Measurements from ENCODE around the gene IRX4.

Gene IRX4

GRCh38 chr5:1908931-1909330, 26.2 kb upstream of the IRX4 start:
- peaks cover 4% of the 10 kb centered on the region for H3K27me3 Mint-ChIP-seq (ENCODE audit: low read depth)
- no peaks in the 10 kb centered on the region for H3K36me3 Mint-ChIP-seq (ENCODE audit: low read depth)
- no peak overlapping the region for H3K27ac Mint-ChIP-seq
- no peaks in the 10 kb centered on the region for H3K9me3 Mint-ChIP-seq
- no peak overlapping the region for H3K4me3 Mint-ChIP-seq
- no peak for DNase-seq (ENCODE audit: low spot score)
- no peaks in the 10 kb centered on the region for H3K4me1 Mint-ChIP-seq (ENCODE audit: low read depth)

- no peak for DNase-seq (ENCODE audit: low spot score)
- Mint-ChIP-seq H3K4me3 (no peak overlapping the region), H3K27me3 (ENCODE audit: low read depth) (peaks cover 7% of the 10 kb centered on the region), H3K9me3 (no peaks in the 10 kb centered on the region), H3K36me3 (ENCODE audit: low read depth) (no peaks in the 10 kb centered on the region), H3K4me1 (ENCODE audit: low read depth) (no peaks in the 10 kb centered on the region), H3K27ac (no peak overlapping the region)
Observed at GRCh38 chr5:1907616-1908015, 24.9 kb upstream of the IRX4 start.

- no peak overlapping the region for H3K27ac Mint-ChIP-seq
Observed at GRCh38 chr5:1905108-1905507, 22.4 kb upstream of the IRX4 start.

DNA sequence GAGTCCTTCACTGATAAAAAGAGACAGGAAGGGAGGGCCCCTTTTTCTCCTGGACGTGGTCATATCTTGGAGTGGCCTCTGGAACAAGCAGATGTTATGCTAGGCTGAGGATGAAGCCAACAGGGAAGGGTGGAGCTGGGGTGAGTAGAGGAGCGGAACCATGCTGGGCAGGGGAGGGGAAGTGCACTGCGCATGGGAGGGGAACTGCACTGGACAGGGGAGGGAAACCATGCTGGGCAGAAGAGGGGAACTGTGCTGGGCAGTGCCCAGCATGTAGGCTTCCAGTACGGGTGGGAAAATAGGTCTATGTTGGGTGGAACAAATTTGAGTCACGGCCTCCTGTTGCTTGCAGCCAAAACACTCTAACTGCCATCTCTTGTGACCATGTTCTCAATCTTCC, 19.3 kb upstream of the IRX4 start:
- Mint-ChIP-seq H3K4me3 (no peak overlapping the region), H3K9me3 (no peaks in the 10 kb centered on the region), H3K27ac (no peak overlapping the region), H3K27me3 (ENCODE audit: low read depth) (peaks cover 7% of the 10 kb centered on the region), H3K4me1 (ENCODE audit: low read depth) (no peaks in the 10 kb centered on the region), H3K36me3 (ENCODE audit: low read depth) (no peaks in the 10 kb centered on the region)
- no peak for DNase-seq (ENCODE audit: low spot score)

More at GRCh38 chr5:1905108-1905507, 22.4 kb upstream of the IRX4 start:
- Mint-ChIP-seq H3K4me3 (no peak overlapping the region), H3K4me1 (ENCODE audit: low read depth) (no peaks in the 10 kb centered on the region), H3K36me3 (ENCODE audit: low read depth) (no peaks in the 10 kb centered on the region), H3K9me3 (no peaks in the 10 kb centered on the region), H3K27me3 (ENCODE audit: low read depth) (peaks cover 7% of the 10 kb centered on the region)
- no peak for DNase-seq (ENCODE audit: low spot score)

DNA sequence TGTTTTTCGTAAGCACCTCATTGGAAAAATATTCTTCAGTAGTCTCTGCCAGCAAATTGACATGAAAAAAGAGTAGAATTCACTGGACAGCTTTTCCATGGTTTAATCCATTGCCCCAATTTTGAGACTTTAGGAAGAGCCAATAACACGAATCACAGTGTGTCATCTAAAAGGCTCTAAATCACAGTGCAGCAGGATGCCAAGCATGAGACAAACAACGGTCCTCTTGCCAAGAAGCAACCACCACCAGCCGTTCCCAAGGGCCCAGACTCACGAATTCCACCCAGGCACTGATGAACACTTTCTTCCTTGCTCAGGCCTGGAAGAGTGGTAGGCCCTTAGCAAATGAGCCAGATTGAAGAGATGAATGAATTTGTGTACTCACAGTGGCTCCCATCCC, 18.3 kb upstream of the IRX4 start:
- H3K36me3 Mint-ChIP-seq (ENCODE audit: low read depth): no peaks in the 10 kb centered on the region
- no peak overlapping the region for H3K4me3 Mint-ChIP-seq
- H3K27ac Mint-ChIP-seq: no peak overlapping the region
- no peaks in the 10 kb centered on the region for H3K4me1 Mint-ChIP-seq (ENCODE audit: low read depth)
- peaks cover 7% of the 10 kb centered on the region for H3K27me3 Mint-ChIP-seq (ENCODE audit: low read depth)
- H3K9me3 Mint-ChIP-seq: no peaks in the 10 kb centered on the region
- DNase-seq (ENCODE audit: low spot score): no peak

DNA sequence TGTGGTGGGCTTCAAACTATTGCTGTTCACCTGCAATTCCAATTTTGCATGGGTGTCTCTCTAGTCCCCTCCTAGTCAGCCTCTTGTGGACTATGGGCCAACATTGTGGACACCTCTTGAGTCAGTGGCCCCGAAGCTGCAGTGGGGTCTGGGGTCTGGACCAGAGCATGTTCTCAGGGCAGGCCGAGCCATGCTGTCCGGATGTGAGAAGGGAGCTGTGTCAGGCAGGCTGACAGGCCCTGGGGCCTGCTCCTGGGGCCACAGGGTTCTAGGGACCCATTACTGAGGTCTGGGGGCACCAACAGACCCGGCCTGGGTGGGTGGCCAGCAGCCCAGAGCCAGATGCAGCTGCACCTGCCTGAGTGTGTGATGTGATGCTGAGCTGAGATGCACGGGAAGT, 16.5 kb upstream of the IRX4 start:
- Mint-ChIP-seq H3K4me3 (no peak overlapping the region), H3K27me3 (ENCODE audit: low read depth) (peaks cover 6% of the 10 kb centered on the region), H3K4me1 (ENCODE audit: low read depth) (no peaks in the 10 kb centered on the region), H3K36me3 (ENCODE audit: low read depth) (no peaks in the 10 kb centered on the region), H3K9me3 (no peaks in the 10 kb centered on the region), H3K27ac (no peak overlapping the region)
- no peak for DNase-seq (ENCODE audit: low spot score)

DNA sequence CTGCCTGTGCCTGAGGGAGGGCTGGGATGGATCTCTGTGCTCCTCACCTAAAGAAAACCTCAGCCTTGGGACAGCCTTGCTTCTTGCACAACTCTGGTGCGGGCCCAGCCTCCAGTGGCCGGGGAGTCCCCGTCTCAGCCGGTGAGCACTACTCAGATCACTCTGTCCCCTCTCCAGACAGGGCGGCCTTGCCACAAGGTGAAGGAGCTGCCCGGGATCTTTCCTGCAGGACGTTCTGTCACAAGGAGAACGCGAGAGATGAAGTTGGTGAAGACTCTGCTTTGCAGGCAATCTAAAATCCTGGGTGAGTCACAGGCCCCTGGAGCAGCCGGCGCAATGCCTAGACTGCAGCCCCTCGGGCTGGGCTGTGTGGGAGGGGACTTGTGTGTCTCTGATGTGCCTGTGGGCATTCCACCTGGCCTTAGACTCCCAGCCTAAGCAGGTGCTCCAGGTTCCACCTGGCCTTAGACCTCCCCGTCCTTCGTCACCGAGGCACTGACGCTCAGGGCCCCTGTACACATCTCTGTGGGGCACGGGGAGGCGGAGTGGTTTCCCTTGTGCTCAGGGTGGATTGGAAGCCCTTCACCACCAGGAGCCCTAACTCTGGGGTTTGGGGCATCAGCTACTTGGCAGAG, 15.2 kb upstream of the IRX4 start:
- Mint-ChIP-seq H3K4me1 (ENCODE audit: low read depth) (no peaks in the 10 kb centered on the region), H3K27me3 (ENCODE audit: low read depth) (no peaks in the 10 kb centered on the region), H3K36me3 (ENCODE audit: low read depth) (no peaks in the 10 kb centered on the region), H3K4me3 (no peak overlapping the region), H3K9me3 (no peaks in the 10 kb centered on the region), H3K27ac (no peak overlapping the region)
- no peak for DNase-seq (ENCODE audit: low spot score)

DNA sequence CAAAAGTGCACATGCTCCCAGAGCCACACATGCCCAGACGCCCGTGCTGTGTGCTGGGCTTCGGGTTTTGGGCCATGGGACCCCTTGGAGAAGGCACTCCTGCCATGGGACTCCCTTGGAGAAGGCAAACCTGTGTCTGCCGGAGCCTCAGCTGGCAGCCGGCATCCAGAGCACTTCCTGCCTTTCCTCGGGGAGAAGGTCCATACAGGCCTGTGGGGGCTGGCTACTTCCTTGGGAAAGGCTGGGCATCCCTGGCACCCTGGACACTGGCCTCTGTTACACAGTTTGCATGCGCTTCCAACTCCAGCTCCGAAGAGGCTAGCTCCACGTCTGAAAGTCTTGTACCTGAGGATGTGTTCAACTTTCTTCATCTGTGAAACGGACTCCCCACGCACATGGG, 14.7 kb upstream of the IRX4 start:
- no peaks in the 10 kb centered on the region for H3K9me3 Mint-ChIP-seq
- H3K27me3 Mint-ChIP-seq (ENCODE audit: low read depth): no peaks in the 10 kb centered on the region
- H3K4me3 Mint-ChIP-seq: no peak overlapping the region
- no peak for DNase-seq (ENCODE audit: low spot score)
- no peaks in the 10 kb centered on the region for H3K4me1 Mint-ChIP-seq (ENCODE audit: low read depth)
- H3K27ac Mint-ChIP-seq: no peak overlapping the region
- H3K36me3 Mint-ChIP-seq (ENCODE audit: low read depth): no peaks in the 10 kb centered on the region

- H3K27ac Mint-ChIP-seq: no peak overlapping the region
- no peaks in the 10 kb centered on the region for H3K27me3 Mint-ChIP-seq (ENCODE audit: low read depth)
- H3K9me3 Mint-ChIP-seq: no peaks in the 10 kb centered on the region
- H3K36me3 Mint-ChIP-seq (ENCODE audit: low read depth): no peaks in the 10 kb centered on the region
- no peak for DNase-seq (ENCODE audit: low spot score)
- no peaks in the 10 kb centered on the region for H3K4me1 Mint-ChIP-seq (ENCODE audit: low read depth)
- no peak overlapping the region for H3K4me3 Mint-ChIP-seq
Observed at GRCh38 chr5:1896602-1897376, 14.1 kb upstream of the IRX4 start.

GRCh38 chr5:1895739-1896420, 13.2 kb upstream of the IRX4 start:
- no peaks in the 10 kb centered on the region for H3K36me3 Mint-ChIP-seq (ENCODE audit: low read depth)
- DNase-seq (ENCODE audit: low spot score): no peak
- H3K4me3 Mint-ChIP-seq: no peak overlapping the region
- H3K27me3 Mint-ChIP-seq (ENCODE audit: low read depth): no peaks in the 10 kb centered on the region
- H3K27ac Mint-ChIP-seq: no peak overlapping the region
- no peaks in the 10 kb centered on the region for H3K9me3 Mint-ChIP-seq
- H3K4me1 Mint-ChIP-seq (ENCODE audit: low read depth): no peaks in the 10 kb centered on the region

GRCh38 chr5:1894243-1894642, 11.5 kb upstream of the IRX4 start:
- H3K27me3 Mint-ChIP-seq (ENCODE audit: low read depth): peaks cover 2% of the 10 kb centered on the region

DNA sequence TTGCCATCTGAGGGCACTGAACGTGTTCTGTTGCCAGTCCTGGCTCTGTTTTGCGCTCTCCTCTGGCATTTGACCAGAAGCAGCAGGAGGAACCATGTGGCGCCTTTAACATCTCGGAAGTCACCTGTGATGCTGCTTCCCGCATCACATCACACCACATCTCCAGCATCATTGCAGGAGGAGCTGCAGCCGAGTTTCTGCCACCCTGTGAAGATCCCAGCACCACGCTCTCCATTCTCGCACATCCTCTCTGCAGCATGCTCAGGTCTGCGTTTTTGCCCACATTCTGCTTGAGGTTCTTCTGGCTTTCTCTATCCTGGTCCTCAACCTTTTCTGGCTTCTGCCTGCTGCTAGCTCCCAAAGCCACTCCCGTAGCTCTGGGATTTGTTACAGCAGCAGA, 11.0 kb upstream of the IRX4 start:
- Mint-ChIP-seq H3K27me3 (ENCODE audit: low read depth) (peaks cover 5% of the 10 kb centered on the region), H3K4me3 (no peak overlapping the region), H3K27ac (no peak overlapping the region), H3K9me3 (no peaks in the 10 kb centered on the region), H3K36me3 (ENCODE audit: low read depth) (no peaks in the 10 kb centered on the region), H3K4me1 (ENCODE audit: low read depth) (no peaks in the 10 kb centered on the region)
- DNase-seq (ENCODE audit: low spot score): no peak

More at GRCh38 chr5:1894243-1894642, 11.5 kb upstream of the IRX4 start:
- no peak overlapping the region for H3K27ac Mint-ChIP-seq
- no peak for DNase-seq (ENCODE audit: low spot score)
- no peaks in the 10 kb centered on the region for H3K4me1 Mint-ChIP-seq (ENCODE audit: low read depth)
- no peak overlapping the region for H3K4me3 Mint-ChIP-seq
- no peaks in the 10 kb centered on the region for H3K36me3 Mint-ChIP-seq (ENCODE audit: low read depth)
- H3K9me3 Mint-ChIP-seq: no peaks in the 10 kb centered on the region

GRCh38 chr5:1892685-1893445, 10.1 kb upstream of the IRX4 start:
- peaks cover 10% of the 10 kb centered on the region for H3K27me3 Mint-ChIP-seq (ENCODE audit: low read depth)
- no peak for DNase-seq (ENCODE audit: low spot score)
- H3K9me3 Mint-ChIP-seq: no peaks in the 10 kb centered on the region
- H3K27ac Mint-ChIP-seq: no peak overlapping the region
- no peaks in the 10 kb centered on the region for H3K4me1 Mint-ChIP-seq (ENCODE audit: low read depth)
- H3K36me3 Mint-ChIP-seq (ENCODE audit: low read depth): no peaks in the 10 kb centered on the region
- H3K4me3 Mint-ChIP-seq: no peak overlapping the region

DNA sequence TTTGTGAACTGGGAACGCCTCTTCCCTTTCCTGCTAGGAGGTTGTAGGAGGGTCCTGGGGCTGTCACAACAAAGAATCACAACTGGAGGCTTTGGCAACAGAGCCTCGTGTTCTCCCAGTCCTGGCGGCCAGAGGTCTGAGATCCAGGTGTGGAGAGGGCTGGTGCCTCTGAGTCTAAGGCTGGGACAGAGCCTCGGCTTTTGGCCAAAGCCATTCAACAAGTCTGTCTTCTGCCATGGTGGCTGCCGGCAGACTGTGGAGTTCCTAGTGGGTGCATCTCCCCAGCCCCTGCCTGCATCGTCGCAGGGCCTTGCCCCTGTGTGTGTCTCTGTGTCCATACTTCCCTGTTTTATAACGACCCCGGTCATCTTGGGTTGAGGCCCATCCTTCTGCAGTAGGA, 9.5 kb upstream of the IRX4 start:
- Mint-ChIP-seq H3K9me3 (no peaks in the 10 kb centered on the region), H3K36me3 (ENCODE audit: low read depth) (no peaks in the 10 kb centered on the region), H3K4me1 (ENCODE audit: low read depth) (no peaks in the 10 kb centered on the region), H3K4me3 (no peak overlapping the region), H3K27ac (no peak overlapping the region), H3K27me3 (ENCODE audit: low read depth) (peaks cover 13% of the 10 kb centered on the region)
- no peak for DNase-seq (ENCODE audit: low spot score)

Data from T-helper 2 cell treated with Interferon-gamma antibody and Interleukin-4, amounts not matched to agents 5 μg/mL and 100 μg/mL, for 36 hours (primary cell).